ENCODE measurements around the gene LSP1. TPM values are rescaled to one million over a fixed set of nuclear protein-coding genes. Genes with fewer than 3 reads are reported as not detected.

Gene LSP1
- total RNA-seq, 1 experiment from 2014 or later = 0.90 TPM

GRCh38 chr11:1892116-1892515 lies 39.2 kb downstream of the LSP1 start:
- no peak overlapping the region for H3K4me3 ChIP-seq (ENCODE audit: low read depth in 2 of 2, low read length in 2 of 2)
- ATAC-seq = no peak
- no TSS peak for BruUV-seq (replicated peaks)

GRCh38 chr11:1892558-1892957 lies 39.7 kb downstream of the LSP1 start:
- TF ChIP-seq TCF7L2 (IDR thresholded peaks at IDR 0.05; ENCODE audit: low read depth, low read length) (no peak), SIN3A (IDR thresholded peaks at IDR 0.05; ENCODE audit: borderline replicate concordance, insufficient read depth, low read depth, low read length) (no peak), POLR2AphosphoS5 (IDR thresholded peaks at IDR 0.05; ENCODE audit: low read depth, low read length) (no peak), CTCF (IDR thresholded peaks at IDR 0.05) (no peak), REST (IDR thresholded peaks at IDR 0.05; ENCODE audit: insufficient read depth in 1 of 2, low read depth in 2 of 2, low read length in 1 of 2) (no peak)
- Histone ChIP-seq H3K4me3 (ENCODE audit: low read depth in 2 of 2, low read length in 2 of 2) (no peak overlapping the region), H3K9me3 (ENCODE audit: control insufficient read depth, insufficient read depth, low read depth, low read length) (no peaks in the 10 kb centered on the region), H3K27me3 (ENCODE audit: control insufficient read depth, insufficient read depth, low read length) (peaks cover 5% of the 10 kb centered on the region; the same call in 1 of the 2 replicates), H3K36me3 (ENCODE audit: control insufficient read depth, insufficient read depth, low read length) (no peaks in the 10 kb centered on the region), H3K4me1 (ENCODE audit: control insufficient read depth, insufficient read depth, low read length) (no peaks in the 10 kb centered on the region), H3K27ac (ENCODE audit: low read length) (no peak overlapping the region)
- ChIA-PET POLR2A (no interaction called here), CTCF (interaction anchor here (0.6 to 0.7 kb wide), 3 partner anchors 100 to 192 kb away, joined by 3 to 10 read pairs (median 4); no protein-coding TSS in a partner anchor)
- in situ Hi-C loops (cut with HindIII; ENCODE audit: low pct_unique_long_range_greater_than_20kb, low sequenced_read_pairs) (no loop called here), intact Hi-C loops (cut with micrococcal nuclease; ENCODE audit: unreplicated experiment) (no loop called here)
- ATAC-seq (no peak), DNase-seq (ENCODE audit: low read depth, low spot score) (no peak)
- no TSS peak for BruUV-seq (replicated peaks)

More at GRCh38 chr11:1892116-1892515, 39.2 kb downstream of the LSP1 start:
- no peak for DNase-seq (ENCODE audit: low read depth, low spot score)
- TF ChIP-seq POLR2AphosphoS5 (IDR thresholded peaks at IDR 0.05; ENCODE audit: low read depth, low read length) = no peak
- TF ChIP-seq REST (IDR thresholded peaks at IDR 0.05; ENCODE audit: insufficient read depth in 1 of 2, low read depth in 2 of 2, low read length in 1 of 2) = no peak
- no peak for TF ChIP-seq SIN3A (IDR thresholded peaks at IDR 0.05; ENCODE audit: borderline replicate concordance, insufficient read depth, low read depth, low read length)
- no peak for TF ChIP-seq TCF7L2 (IDR thresholded peaks at IDR 0.05; ENCODE audit: low read depth, low read length)
- TF ChIP-seq CTCF (IDR thresholded peaks at IDR 0.05) = no peak
- Histone ChIP-seq H3K36me3 (ENCODE audit: control insufficient read depth, insufficient read depth, low read length) (no peaks in the 10 kb centered on the region), H3K27ac (ENCODE audit: low read length) (no peak overlapping the region), H3K4me1 (ENCODE audit: control insufficient read depth, insufficient read depth, low read length) (no peaks in the 10 kb centered on the region), H3K9me3 (ENCODE audit: control insufficient read depth, insufficient read depth, low read depth, low read length) (no peaks in the 10 kb centered on the region), H3K27me3 (ENCODE audit: control insufficient read depth, insufficient read depth, low read length) (peaks cover 5% of the 10 kb centered on the region; the same call in 1 of the 2 replicates)
- POLR2A ChIA-PET = no interaction called here
- intact Hi-C loops (cut with micrococcal nuclease; ENCODE audit: unreplicated experiment) = no loop called here
- CTCF ChIA-PET = interaction anchor here (0.6 to 0.8 kb wide), 5 partner anchors 16 to 192 kb away, joined by 3 to 12 read pairs (median 4); partner anchors contain the start of gene TNNT3
- in situ Hi-C loops (cut with HindIII; ENCODE audit: low pct_unique_long_range_greater_than_20kb, low sequenced_read_pairs) = no loop called here

All from Panc1 (cell line).